ENCODE measurements around the gene ADARB1.

The ADARB1 gene

DNA sequence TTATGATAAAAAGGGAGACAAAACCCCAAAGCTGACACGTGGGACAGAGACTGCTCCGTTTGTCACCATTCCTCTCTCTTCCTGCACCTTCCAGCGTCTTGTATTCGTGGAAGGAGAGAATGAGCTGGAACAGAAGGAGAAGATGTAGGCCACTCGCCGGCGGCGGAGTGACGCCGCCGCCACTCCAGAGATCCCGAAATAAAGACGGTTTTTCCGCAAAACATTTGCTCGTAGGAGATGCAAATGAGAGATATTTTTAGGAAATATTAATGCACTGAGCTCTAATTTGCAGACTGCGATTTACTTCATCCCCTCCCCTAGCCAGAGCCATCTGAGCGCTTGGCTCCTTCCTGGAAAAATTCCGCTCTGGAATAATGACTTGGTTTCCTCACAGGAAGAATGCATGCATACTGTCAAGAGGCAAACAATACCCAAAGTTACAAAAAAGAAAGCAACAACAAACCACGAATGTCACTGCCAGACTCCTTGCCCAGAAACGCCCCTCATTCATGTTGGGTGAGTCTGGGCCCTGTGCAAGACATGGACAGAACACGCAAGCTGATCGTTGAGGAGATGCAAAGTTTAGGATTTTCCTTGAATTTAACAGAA lies 18.0 kb upstream of the ADARB1 start:
- DNase-seq, result no peak

DNA sequence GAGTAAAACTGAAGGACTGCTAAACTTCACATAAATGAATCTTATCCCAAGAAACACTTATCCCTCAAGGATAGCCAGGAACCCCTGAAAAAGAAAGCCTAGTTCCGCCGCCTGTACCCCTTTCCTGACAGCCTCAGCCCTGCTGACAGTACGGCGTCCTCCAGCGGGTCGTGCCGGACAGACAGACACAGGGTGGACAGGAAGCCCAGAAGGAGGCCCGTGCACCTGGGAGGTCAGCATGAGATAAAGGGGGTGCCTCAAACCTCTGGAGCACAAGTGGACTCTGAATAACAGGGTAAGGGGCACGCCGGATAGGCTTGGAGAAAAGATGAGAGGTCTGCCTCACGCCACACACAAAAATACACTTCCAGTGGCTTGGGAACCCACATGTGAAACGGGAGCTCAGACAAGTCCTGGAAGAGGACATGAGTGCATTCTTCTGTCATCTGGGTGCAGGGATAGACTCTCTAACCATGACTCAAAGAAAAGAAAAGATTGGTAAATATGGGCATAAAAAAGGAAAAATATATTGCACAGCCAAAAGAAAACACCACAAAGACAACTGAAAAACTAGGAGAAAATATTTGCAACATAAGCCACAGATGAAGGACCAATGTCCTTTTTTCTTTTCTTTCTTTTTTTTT lies 17.3 kb upstream of the ADARB1 start:
- DNase-seq, result no peak

DNA sequence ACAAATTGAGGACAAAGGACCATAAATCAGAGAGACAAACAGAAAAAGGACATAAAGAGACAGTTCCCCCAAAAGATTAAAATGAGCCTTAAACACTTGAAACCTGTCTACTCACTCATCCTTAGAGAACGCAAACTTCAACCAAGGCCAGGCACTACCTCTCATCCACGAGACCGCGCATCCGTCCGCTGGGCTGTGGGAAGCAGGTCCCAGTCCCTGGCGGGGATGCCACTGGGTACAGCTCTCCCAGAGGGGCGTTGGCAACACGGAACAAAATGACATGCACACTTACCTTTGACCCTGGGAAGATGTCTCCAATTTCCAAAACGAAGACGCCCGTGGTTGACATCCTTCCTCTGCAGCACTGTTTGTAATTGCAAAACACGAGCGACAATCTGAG lies 16.5 kb upstream of the ADARB1 start:
- DNase-seq, result no peak

DNA sequence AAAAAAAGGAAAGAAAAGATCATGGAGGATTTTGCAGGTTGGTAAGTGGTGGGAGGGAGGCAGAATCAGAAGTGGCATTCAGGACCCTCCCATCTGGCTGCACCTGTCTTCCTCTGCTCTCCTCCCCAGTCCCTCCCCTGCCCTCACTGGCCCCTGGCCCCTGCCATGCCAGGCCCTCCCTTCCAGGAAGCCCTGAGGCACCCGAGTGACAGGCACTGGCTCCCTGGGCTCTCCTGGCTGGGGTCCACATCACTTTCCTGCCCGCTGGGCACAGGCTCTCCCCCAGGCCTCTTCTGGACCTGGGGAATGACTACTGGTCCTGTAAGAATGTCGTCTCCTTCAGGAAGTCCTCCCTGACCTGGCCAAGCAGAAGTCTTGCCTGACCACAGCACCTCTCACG lies 15.3 kb upstream of the ADARB1 start:
- DNase-seq, result no peak

DNA sequence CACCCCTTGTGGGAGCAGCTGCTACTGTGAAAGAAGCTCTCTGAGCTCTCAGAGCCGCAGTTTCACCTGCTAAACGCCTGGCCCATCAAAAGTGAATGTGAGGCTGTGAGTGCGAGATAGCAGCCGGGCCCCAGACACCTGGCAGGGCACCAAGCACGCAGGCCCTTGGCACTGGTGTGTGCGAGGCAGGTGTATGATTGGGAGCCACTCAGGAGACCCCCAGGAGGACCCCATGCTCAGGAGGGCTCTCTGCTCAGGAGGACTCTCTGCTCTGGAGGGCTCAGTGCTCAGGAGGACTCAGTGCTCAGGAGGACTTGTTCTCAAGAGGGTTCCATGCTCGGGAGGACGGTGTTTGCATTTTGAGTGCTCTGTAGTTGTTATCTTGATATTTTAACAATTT lies 14.3 kb upstream of the ADARB1 start:
- DNase-seq, result no peak

DNA sequence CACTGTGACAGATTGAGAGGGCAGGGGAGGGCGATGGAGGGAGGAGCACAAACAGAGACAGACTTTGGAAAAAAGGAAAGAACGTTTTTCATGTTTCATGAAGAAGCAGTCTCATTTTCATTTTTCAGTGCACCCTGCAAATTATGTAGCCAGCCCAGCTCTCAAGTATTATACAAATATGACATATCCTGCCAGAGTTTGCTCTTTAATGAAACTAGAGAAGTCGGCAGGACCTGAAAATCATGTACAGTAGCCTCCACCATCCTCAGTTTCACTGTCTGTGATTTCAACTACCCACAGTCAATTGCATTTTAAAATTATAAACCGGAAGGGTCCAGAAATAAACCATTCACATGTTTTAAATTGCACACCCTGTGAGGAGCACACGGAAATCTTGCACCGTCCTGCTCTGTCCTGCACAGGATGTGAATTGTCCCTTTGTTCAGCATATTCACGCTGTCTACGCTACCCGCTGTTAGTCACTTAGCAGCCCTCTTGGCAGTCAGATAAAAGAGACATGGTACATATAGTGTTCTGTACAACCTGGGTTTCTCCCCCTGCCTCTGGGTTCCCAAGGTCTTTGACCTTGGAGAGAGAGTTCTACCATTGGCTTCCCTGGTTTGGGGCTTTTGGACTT lies 13.6 kb upstream of the ADARB1 start:
- no peak for DNase-seq

DNA sequence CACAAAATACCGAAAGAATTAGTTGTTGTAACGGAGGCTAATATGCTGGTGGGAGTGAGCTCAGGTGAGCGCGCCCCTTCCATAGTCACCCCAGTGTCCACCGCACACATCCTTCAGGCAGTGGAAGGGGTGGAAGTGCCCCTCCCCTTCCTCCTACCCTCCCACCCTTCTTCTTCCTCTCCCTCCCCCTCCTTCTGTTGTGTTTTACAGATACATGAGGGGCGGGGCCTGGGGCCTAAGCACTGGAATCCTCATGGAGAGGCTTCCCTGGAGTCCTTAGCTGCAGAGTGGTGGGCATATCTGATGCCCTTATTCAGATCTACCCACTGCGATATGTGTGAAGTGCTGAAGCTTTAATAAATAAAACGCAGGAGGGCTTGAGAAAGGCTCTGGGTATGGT lies 10.3 kb upstream of the ADARB1 start:
- DNase-seq, result no peak

DNA sequence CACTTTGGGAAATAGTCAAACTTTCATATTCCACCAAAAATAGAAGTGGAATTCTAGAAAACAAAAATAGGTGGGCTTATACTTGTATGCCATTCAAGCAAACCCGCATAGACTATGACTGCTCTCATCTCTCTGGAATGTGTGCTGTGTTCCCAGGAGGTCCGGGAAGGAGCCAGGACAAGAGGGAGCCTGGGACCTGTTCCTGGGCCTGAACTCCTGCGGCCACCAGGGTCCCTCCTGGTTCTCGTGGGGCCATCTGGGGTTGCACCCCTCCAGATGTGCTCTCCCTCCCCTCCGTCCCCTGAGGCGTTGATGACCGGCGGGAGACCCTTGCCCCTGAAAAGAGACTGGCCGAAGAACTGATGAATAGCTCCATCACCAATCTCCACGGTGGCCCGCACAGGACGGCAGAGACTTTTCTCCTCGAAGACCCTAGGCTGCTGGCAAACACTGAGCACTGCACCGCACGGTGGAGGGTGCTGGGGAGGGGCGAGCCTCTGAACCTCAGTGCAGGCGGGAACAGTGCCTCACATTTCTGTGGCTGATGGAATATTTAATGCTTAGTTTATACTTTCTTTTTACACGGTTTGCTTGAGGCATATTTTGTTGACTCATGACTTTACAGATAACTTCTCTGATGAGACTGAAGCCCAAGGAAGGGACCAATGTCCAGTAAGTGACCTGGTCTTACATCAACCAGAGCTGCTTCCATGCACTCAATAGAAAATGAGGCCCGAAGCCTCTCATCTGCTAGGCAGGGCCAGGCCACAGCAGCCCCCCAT lies 9.6 kb upstream of the ADARB1 start:
- no peak for DNase-seq

DNA sequence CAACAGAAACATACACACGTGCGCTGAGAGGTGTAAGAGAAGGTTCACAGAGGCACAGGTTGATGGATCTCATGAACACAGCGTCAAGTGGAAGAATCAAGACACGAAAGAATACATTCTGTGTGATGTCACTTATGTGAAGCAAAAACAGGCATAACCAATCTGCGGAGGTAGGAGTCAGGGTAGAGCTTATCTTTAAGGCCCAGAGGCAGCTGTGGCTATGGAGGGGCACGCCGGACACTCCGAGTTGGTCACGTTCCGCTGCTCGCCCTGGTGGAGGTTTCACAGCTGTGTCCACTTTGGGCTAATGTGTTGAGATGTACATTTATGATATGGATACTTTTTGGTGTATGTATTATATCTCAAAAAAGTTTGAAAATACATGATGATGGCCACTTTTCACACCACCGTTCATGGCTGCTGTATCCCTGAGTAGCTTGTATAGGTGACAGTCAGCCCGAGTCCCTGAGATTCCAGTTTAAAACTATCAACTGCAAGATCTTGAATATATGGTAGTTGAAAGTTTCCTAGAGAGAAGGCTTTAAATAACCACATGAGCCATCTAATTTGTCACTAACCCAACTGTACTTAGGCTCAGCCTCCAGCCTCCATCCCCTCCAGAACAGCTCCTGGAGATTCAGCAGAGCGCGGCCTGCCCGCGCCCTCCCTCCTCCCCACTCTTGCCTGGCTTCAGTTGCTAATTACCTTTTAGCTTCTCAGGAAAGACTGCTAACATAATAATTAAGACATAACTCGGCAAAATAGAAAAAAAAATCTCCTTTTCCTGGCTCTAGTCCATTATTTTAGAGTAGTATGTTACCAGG lies 6.7 kb upstream of the ADARB1 start:
- no peak for DNase-seq

DNA sequence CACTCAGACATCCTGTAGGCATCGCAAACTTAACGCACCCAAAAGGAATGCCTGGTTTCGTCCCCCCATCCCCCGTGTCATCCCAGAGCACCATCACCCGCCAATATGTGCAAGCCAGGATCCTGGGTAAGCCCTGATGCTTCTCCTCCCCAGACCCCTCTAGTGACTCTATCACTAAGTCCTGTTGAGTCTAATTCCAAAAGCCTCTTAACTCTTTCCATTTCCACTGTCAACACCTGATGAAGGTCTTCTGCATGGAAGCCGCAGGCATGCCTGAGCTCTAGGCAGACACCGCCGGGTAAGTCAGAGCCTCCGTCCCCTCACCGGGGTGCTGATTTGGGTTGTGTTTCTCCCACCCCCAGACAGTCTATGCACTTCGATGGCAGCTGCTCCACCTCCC lies 5.3 kb upstream of the ADARB1 start:
- DNase-seq, result no peak

DNA sequence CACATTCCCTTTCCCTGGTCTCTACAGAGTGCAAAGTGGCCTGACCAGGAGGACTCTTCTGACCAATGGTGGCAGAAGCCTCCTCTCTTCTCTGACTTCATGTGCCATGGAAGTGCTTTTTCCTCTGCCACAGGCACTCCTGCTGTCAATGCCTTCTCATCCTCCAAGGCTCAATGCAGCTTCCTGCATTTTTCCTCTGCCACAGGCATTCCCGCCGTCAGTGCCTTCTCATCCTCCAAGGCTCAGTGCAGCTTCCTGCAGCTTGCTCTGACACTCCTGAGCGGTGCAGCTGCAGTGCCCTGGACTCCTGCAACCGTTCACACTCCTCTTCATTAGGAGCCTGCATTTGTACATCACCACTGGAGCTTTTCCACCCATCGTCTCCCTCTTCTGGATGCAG lies 4.7 kb upstream of the ADARB1 start:
- no peak for DNase-seq

DNA sequence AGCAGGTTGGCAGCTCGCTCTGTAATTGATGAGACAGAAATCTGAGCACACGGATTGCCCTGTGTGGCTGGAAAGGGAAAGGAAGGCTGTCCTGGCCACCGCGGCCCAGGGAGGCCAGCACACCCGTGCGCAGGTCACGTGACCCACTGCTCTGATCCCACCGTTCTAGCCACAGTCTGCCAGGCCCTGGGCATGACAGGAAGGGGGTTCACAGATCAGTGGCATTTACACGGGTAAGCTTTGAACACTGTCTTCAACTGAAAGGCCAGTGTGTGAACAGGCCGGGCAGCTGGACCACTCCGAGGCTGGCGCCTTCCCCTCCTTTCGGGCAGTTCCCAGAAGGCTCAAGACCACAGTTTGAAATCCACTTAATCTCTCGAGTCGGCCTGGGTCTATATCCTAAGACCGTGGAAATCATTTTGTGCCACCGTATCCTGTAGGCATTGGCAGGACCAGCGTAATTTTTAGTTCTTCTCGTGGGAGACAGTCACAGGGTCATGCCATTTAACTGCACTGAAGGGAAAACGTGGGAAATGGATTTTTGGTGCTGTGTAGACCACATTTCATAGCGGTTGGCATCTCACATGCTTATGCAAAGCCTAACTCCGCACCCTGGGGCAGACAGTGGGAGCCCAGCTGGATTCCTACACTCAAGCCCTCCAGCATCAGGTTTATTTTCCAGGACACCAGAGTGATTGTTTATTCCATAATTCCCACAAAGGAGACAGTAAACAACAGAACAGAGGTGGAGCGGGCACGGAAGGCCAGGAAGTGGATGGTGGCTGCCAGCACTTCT lies 3.1 kb upstream of the ADARB1 start:
- no peak for DNase-seq

DNA sequence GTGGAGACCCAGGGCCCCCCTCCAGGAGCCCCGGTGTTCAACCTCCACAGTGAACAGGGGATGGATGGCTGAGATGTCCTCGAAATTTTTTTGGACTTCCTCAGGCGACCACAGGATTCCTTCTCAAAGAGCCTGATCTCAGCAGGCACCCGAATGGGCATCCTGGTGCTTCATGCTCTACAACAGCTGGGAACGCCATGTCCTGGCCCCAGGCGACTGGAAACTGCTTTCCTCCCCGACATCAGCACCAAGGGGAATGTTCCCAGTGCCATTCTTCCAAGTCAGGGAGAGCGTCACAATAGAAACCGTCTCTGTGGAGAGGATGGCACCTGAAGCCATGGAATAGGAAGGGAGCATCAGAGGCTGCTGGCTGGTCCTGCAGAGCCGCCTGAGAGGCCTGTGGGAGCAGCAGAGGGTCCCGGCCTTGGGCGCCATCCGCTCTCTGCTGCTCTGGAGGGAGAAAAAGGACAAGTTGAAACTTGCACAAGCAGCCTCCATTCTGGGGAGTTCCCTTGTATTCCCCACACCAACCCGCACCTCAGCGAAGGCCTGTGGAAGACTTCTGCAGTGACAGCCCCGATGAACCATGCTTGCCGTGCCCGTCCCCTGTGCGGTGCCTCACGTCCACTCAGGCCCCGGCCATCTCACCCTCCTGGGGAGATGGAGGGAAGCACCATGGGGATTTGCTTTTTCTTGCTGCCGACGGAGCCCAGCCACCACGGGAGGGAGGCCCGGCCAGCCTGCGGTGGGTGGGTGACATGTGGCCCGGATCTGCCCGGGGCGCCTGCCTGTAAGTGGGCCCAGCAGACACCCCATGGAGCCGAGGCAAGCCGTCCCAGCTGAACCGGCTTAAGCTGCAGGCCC lies 2.3 kb upstream of the ADARB1 start:
- DNase-seq, result no peak

DNA sequence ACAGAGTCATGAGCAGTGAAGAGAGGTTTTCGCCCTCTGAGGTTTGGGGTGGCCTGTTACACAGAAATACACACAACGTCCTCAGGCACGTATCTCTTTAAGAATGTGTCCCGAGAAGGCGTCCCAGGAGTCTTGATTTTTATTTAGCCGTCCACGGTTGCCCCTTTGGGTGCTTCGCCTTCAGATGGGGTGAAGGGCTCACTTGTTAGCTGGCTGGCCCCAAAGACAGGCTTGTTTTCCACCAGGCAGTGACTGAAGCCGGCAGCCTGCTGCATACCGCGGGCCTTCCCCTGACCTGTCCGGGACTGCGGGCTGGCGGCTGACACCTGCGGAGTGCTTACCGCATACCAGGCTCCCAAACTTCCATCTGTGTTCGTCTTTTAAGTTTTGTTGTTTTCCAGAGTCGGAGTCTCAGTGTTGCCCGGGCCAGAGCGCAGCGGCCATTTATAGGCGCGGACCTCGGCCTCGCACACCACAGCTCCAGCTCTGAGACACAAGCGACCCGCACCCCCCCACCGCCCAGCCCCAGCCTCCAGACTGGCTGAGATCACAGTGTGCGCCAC lies 1.6 kb upstream of the ADARB1 start:
- no peak for DNase-seq

DNA sequence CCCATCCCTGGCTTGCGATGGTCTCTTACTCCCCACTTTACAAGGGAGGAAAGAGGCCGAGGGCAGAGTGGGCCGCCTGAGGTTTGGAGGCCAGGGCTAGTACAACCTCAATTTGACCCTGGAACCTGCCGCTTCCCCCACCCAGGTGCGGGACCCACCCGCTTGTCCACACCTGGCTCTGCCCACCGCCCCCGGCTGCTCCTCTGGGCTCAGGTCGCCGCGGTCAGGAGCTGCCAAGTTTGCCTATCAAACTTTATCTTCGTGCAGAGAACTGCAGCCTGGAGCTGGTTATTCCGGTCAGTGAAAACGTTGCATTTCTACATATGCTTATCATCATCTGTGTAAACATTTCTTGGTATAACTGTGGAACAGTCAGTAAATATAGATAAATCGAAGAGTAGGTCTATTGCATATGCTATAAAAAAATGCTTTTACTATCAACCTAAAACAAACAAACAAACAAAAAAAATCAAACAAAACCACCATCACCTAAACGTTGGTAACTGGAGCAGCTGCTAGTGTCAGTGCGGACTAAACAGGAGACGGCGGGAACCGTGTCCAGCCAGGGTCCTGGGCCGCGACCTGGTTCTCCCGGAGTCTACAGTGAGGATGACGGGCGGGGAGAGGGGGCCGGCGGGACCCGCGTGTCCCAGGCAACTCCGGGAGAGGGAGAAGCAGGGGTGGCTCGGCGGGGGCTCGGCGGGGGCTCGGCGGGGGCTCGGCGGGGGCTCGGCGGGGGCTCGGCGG lies 906 bp upstream of the ADARB1 start:
- peak; percentile 7 for DNase-seq

DNA sequence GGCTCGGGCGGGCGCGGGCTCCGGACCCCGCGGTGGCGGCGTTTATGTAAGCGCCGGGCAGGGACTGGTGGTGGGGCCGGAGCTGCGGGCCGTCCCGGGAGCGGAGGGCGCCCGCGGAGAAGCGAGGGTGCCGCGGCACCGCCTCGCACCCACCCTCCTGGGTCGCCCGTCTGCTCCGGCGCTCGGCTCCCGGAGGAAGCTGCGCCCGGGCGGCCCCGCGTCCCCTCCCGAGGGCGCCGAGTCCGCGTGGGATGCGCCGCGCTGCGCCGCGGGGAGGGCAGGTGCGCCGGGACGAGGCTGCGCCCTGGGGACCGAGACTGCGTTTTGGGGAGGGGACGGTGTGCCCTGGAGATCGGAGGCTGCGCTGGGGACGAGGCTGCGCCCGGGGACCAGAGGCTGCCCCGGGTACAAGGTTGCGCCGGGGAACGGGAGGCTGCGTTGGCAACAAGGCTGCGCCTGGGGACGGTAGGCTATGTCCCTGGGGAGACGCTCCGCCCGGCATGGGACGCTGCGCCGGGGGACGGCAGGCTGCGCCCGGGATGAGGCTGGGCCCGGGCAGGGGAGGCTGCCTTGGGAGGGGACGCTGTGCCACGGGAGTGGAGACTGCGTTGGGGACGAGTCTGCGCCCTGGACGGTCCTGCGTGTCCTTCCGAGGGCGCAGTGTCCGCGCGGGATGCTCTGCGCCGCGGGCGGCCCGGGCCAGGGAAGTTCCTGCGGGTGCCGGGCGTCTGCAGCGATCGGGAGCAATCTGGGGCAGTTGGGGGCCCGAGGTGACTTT lies 627 bp downstream of the ADARB1 start:
- peak; percentile 26 for DNase-seq

DNA sequence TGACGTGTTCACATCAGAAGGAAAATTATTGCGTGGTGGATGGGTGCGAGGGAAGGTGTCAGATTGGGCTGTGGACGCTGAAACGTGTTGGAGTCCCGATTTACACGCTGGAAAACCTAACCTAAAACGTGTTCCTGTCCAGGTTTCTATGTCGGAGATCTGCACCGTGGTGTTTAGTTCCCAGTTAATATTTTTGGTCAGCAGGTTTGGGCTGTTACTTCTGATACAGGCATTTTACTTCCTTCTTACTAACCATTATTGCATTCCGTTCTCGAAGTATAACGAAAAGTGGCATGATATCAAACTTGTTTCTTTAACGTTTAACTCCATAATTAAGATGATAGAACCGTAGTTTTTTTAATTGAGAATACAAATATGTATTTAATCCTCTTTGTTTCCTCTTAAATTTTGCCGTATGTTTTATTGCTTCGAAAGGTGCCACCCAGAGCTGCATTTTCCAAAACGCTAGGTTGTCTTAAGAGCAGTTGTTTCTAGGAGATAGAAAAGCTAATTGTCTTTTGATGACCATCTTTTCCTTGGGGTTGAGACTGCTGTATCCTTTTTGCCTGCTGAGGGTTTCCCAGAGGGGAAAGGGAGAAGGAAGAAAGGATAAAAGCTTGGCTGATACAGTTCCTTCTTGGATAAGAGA lies 1.3 kb downstream of the ADARB1 start:
- no peak for DNase-seq

DNA sequence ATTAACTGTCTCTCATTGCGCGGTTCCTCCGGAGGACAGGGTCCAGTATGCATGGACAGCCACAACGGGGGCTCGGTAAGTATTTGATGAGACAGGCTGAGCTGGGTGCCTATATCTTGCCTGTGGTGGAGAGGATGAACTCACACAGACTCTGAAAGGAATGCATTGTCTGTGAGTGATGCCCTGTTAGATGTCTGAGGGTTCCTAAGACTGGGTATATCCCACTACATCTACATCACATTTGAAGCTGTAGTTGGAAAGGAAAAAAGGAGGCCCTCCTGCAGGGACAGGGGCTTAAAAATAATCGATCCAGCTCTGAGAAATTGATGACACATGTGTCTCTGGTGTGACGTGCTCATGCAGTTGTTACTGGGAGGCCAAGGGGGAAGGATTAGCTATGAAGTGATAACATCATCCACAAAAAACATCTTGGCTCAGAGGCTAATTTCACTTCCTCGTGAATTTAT lies 1.9 kb downstream of the ADARB1 start:
- DNase-seq, result no peak

DNA sequence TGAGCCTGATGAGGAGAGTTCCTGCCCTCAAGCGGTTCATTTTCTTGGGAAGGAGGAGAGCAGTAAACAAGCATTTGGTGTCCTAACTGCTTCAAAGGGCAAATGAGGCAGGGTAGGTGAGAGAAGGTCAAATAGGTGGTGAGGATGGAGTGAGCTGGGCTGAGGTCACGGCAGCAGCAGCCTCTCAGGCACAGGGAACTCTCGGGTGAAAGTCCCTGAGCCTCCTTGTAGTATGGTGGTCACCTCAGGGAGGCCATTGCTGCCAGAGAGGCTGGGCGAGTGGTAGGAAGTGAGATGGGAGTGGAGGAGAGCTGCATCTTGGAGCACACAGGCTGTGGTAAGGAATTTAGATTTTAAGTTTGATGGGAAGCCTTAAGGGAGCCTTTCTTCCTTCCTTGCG lies 4.0 kb downstream of the ADARB1 start:
- no peak for DNase-seq
